Measurements from ENCODE around the gene CLEC9A.

DNA sequence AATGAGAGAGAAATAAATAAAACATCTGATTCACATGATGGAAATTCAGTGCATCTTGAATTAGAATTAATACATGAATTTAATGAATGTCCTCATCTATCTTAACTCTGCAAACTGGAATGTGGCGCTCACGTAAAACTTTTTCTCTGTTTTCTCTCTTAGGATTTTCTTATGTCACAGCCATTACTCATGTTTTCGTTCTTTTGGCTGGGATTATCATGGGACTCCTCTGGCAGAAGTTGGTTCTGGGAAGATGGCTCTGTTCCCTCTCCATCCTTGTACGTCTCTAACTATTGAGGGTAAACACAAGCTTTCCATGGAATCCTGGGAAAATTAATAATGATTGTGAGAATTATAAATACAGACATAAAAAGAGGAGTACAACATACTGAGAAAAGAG lies 15.0 kb upstream of the CLEC9A start:
- TF ChIP-seq TAF1 (IDR thresholded peaks at IDR 0.05; ENCODE audit: borderline replicate concordance, insufficient read depth, low read length) (no peak), POLR2AphosphoS5 (IDR thresholded peaks at IDR 0.05; ENCODE audit: low read depth, low read length) (no peak), FOXP2 (optimal IDR thresholded peaks at IDR 0.05; ENCODE audit: borderline replicate concordance, extremely low read depth, extremely low read length, insufficient read depth) (no peak), SIN3A (IDR thresholded peaks at IDR 0.05; ENCODE audit: borderline replicate concordance, insufficient read depth, low read length) (no peak)
- TF ChIP-seq, protein P1, sequence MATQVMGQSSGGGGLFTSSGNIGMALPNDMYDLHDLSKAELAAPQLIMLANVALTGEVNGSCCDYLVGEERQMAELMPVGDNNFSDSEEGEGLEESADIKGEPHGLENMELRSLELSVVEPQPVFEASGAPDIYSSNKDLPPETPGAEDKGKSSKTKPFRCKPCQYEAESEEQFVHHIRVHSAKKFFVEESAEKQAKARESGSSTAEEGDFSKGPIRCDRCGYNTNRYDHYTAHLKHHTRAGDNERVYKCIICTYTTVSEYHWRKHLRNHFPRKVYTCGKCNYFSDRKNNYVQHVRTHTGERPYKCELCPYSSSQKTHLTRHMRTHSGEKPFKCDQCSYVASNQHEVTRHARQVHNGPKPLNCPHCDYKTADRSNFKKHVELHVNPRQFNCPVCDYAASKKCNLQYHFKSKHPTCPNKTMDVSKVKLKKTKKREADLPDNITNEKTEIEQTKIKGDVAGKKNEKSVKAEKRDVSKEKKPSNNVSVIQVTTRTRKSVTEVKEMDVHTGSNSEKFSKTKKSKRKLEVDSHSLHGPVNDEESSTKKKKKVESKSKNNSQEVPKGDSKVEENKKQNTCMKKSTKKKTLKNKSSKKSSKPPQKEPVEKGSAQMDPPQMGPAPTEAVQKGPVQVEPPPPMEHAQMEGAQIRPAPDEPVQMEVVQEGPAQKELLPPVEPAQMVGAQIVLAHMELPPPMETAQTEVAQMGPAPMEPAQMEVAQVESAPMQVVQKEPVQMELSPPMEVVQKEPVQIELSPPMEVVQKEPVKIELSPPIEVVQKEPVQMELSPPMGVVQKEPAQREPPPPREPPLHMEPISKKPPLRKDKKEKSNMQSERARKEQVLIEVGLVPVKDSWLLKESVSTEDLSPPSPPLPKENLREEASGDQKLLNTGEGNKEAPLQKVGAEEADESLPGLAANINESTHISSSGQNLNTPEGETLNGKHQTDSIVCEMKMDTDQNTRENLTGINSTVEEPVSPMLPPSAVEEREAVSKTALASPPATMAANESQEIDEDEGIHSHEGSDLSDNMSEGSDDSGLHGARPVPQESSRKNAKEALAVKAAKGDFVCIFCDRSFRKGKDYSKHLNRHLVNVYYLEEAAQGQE (IDR thresholded peaks at IDR 0.05; ENCODE audit: insufficient read depth in 1 of 2, low read depth in 2 of 2, low read length in 2 of 2), result no peak

Data from PFSK-1 (cell line).